ENCODE data around the gene OR2B6.
"Not testable (repeated sequence)": the region's sequence is repeated elsewhere in the genome, so short reads cannot be mapped to it uniquely, and the experiment has no call there.

OR2B6 gene

DNA sequence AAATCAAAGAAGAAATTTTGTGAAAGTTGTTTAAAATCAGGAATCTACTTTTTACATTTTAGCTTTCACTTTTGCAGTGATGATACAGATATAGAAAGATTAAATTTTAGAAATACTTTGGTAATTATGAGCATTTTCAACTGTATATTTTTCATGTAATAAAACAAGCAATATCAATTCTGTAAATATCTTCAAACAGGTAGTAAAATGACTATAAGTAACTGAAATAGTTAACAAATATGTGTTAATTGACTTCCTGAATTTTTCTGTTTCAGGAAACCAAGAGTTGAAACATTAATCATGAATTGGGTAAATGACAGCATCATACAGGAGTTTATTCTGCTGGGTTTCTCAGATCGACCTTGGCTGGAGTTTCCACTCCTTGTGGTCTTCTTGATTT, at the start of gene OR2B6:
TSS of gene OR2B6 (plus strand) at position 301 of the 400 bp plus-strand sequence. CDS start at position 301, 0 bp downstream.
- no peaks in the 10 kb centered on the region for H3K36me3 ChIP-seq (ENCODE audit: insufficient read depth, low read length)
- no peak within 1 kb of the TSS for H3K9ac ChIP-seq (ENCODE audit: low read depth, low read length)
- H3K9me3 ChIP-seq (ENCODE audit: control insufficient read depth, insufficient read depth, low read length), result no peaks in the 10 kb centered on the region
- no peaks in the 10 kb centered on the region for H3K4me1 ChIP-seq (ENCODE audit: insufficient read depth, low read length)

GRCh38 chr6:27908017-27908416, 49.0 kb upstream of the OR2B6 start:
- Histone ChIP-seq H3K4me1 (ENCODE audit: insufficient read depth, low read length) (no peaks in the 10 kb centered on the region), H3K36me3 (ENCODE audit: insufficient read depth, low read length) (no peaks in the 10 kb centered on the region), H3K9ac (ENCODE audit: low read depth, low read length) (no peak overlapping the region), H3K9me3 (ENCODE audit: control insufficient read depth, insufficient read depth, low read length) (no peaks in the 10 kb centered on the region)

DNA sequence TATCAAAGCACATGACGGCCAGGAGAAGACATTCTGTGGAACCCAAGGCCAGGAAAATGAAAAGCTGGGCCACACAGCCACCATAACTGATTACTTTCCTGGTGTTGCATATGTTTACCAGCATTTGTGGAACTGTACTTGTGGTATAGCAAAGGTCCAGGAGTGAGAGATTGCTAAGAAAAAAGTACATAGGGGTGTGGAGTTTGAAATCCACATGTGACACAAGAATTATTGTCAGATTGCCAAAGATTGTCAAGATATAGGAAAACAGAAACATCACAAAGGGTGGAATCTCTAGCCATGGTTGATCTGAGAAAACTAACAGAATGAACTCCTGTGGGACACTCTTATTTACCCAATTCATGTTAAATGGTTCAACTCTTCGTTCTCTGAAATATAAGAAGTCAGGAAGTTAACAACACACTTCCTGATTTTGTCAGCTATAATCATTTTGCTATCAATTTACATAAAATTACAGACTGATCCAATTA, 45.0 kb upstream of the OR2B6 start, which contains the start of gene OR2B2:
TSS of gene OR2B2 (minus strand) at position 441 of the 491 bp plus-strand sequence. CDS start at position 364, 77 bp downstream.
- no peaks in the 10 kb centered on the region for H3K9me3 ChIP-seq (ENCODE audit: control insufficient read depth, insufficient read depth, low read length)
- no peak within 1 kb of the TSS for H3K9ac ChIP-seq (ENCODE audit: low read depth, low read length)
- H3K36me3 ChIP-seq (ENCODE audit: insufficient read depth, low read length), result no peaks in the 10 kb centered on the region
- no peaks in the 10 kb centered on the region for H3K4me1 ChIP-seq (ENCODE audit: insufficient read depth, low read length)

GRCh38 chr6:27922949-27923348, 34.1 kb upstream of the OR2B6 start:
- Histone ChIP-seq H3K9ac (ENCODE audit: low read depth, low read length) (no peak overlapping the region), H3K36me3 (ENCODE audit: insufficient read depth, low read length) (no peaks in the 10 kb centered on the region), H3K9me3 (ENCODE audit: control insufficient read depth, insufficient read depth, low read length) (no peaks in the 10 kb centered on the region), H3K4me1 (ENCODE audit: insufficient read depth, low read length) (no peaks in the 10 kb centered on the region)

DNA sequence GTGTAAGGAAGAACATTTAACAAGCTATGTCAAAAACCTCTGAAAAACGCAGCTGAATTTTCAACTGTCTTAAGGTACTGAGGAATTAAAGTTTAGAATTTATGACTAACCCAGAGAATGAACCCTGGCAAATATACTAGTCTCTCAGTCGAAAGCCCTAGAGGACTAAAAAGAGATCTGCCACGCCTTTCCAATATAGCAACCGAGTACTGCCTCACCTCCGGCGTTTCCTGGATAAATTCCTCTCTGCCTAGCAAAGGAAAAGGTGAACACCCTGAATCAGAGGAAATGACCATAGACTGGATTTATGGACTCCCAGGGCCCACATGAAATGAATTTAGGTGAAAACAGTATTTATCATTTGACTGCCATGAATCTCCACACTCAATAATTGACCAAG, 32.9 kb upstream of the OR2B6 start:
- Histone ChIP-seq H3K9ac (ENCODE audit: low read depth, low read length) (no peak overlapping the region), H3K9me3 (ENCODE audit: control insufficient read depth, insufficient read depth, low read length) (no peaks in the 10 kb centered on the region), H3K36me3 (ENCODE audit: insufficient read depth, low read length) (no peaks in the 10 kb centered on the region), H3K4me1 (ENCODE audit: insufficient read depth, low read length) (no peaks in the 10 kb centered on the region)

- H3K36me3 ChIP-seq (ENCODE audit: insufficient read depth, low read length); H3K9me3 ChIP-seq (ENCODE audit: control insufficient read depth, insufficient read depth, low read length); H3K4me1 ChIP-seq (ENCODE audit: insufficient read depth, low read length); H3K9ac ChIP-seq (ENCODE audit: low read depth, low read length): not testable (repeated sequence)
Measured at GRCh38 chr6:27928041-27928440, 29.0 kb upstream of the OR2B6 start.

DNA sequence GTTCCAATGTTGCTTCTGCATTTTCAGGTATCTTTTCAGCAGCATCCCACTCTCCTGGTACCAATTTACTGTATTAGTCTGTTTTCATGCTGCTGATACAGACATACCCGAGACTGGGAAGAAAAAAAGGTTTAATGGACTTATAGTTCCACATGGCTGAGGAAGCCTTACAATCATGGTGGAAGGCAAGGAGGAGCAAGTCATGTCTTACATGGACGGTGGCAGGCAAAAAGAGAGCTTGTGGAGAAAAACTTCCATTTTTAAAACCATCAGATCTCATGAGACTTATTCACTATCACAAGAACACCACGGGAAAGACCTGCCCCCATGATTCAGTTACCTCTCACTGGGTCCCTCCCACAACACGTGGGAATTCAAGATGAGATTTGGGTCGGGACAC, 27.1 kb upstream of the OR2B6 start:
- H3K36me3 ChIP-seq (ENCODE audit: insufficient read depth, low read length); H3K4me1 ChIP-seq (ENCODE audit: insufficient read depth, low read length); H3K9me3 ChIP-seq (ENCODE audit: control insufficient read depth, insufficient read depth, low read length); H3K9ac ChIP-seq (ENCODE audit: low read depth, low read length): not testable (repeated sequence)

DNA sequence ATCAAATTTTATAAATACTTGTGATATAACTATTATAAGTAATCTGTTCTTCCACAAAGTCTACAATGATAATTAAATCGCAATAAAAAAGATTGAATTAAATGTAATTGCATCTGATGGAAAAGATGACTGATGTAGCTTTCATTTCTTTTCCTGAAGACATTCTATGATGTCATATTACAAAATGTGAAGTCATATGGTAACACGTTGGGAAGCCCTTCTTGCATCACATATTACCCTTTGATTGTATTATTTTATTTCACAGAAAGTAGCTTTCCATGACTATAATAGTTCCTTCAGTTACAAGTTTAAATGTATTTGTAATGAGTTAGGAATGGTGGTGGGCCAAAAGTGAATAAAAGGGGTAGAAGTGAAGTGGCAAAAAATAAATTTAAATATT, 25.8 kb upstream of the OR2B6 start:
- H3K36me3 ChIP-seq (ENCODE audit: insufficient read depth, low read length), result no peaks in the 10 kb centered on the region
- no peak overlapping the region for H3K9ac ChIP-seq (ENCODE audit: low read depth, low read length)
- no peaks in the 10 kb centered on the region for H3K4me1 ChIP-seq (ENCODE audit: insufficient read depth, low read length)
- H3K9me3 ChIP-seq (ENCODE audit: control insufficient read depth, insufficient read depth, low read length), result no peaks in the 10 kb centered on the region

DNA sequence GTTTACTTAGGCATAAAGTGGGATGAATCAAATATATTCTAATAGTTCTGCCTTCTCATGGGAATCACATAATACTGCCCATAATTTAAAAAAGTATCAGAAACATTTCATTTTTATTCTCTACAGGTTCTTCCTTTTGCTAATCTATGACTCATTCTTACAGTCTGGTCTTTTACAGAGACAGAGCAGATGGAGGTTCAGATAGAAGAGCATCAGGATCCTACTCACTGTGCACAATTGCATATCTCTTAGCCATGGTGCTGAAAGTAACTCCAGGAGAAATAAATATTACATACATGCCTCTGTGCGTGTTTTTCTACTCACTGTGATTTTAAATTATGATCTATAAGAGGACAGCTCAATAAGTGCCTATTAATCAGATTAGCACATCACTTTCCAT, 16.3 kb upstream of the OR2B6 start:
- H3K36me3 ChIP-seq (ENCODE audit: insufficient read depth, low read length), result no peaks in the 10 kb centered on the region
- no peaks in the 10 kb centered on the region for H3K9me3 ChIP-seq (ENCODE audit: control insufficient read depth, insufficient read depth, low read length)
- H3K4me1 ChIP-seq (ENCODE audit: insufficient read depth, low read length), result no peaks in the 10 kb centered on the region
- no peak overlapping the region for H3K9ac ChIP-seq (ENCODE audit: low read depth, low read length)

DNA sequence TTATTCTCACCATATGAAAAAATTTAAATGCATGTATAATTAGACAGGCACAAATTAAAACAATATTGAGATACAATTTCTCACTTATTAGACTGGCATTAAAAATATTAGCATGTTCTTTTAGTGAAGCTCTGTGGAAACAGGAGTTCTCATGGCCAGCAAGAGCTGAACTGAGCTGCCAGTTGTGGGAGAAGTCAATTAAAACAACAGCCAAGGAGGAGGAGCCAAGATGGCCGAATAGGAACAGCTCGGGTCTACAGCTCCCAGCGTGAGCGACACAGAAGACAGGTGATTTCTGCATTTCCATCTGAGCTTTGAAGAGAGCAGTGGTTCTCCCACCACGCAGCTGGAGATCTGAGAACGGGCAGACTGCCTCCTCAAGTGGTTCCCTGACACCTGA, 14.0 kb upstream of the OR2B6 start:
- not testable (repeated sequence) for H3K4me1 ChIP-seq (ENCODE audit: insufficient read depth, low read length)

DNA sequence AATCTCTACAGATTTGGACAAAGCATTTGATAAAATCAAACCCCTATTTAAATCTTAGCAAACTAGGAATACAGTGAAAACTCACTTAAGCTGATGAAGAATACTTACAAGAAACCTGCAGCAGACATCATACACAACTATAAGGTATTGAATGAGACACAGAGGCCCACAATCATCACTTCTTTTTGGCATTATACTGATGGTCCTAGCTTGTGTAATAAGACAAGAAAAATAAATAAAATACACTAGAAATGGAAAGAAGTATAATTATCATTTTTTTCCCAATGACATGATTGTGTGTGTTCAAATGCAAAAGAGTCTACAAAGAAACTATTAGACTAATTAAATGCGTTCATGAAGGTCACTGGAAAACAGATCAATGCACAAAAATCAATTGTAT, 8.8 kb upstream of the OR2B6 start:
- Histone ChIP-seq H3K36me3 (ENCODE audit: insufficient read depth, low read length) (no peaks in the 10 kb centered on the region), H3K9me3 (ENCODE audit: control insufficient read depth, insufficient read depth, low read length) (no peaks in the 10 kb centered on the region), H3K4me1 (ENCODE audit: insufficient read depth, low read length) (no peaks in the 10 kb centered on the region), H3K9ac (ENCODE audit: low read depth, low read length) (no peak overlapping the region)

More for the DNA sequence above, 14.0 kb upstream of the OR2B6 start:
- H3K36me3 ChIP-seq (ENCODE audit: insufficient read depth, low read length); H3K9me3 ChIP-seq (ENCODE audit: control insufficient read depth, insufficient read depth, low read length): not testable (repeated sequence)
- H3K9ac ChIP-seq (ENCODE audit: low read depth, low read length), result peak overlapping the region; percentile 11; the same call in 1 of the 2 replicates

- Histone ChIP-seq H3K36me3 (ENCODE audit: insufficient read depth, low read length) (no peaks in the 10 kb centered on the region), H3K9me3 (ENCODE audit: control insufficient read depth, insufficient read depth, low read length) (no peaks in the 10 kb centered on the region), H3K9ac (ENCODE audit: low read depth, low read length) (no peak overlapping the region), H3K4me1 (ENCODE audit: insufficient read depth, low read length) (no peaks in the 10 kb centered on the region)
Measured at GRCh38 chr6:27951040-27951439, 6.0 kb upstream of the OR2B6 start.

DNA sequence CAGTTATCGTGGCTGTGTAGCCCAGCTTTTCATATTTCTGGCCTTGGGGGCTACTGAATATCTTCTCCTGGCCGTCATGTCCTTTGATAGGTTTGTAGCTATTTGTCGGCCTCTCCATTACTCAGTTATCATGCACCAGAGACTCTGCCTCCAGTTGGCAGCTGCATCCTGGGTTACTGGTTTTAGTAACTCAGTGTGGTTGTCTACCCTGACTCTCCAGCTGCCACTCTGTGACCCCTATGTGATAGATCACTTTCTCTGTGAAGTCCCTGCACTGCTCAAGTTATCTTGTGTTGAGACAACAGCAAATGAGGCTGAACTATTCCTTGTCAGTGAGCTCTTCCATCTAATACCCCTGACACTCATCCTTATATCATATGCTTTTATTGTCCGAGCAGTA, 475 bp downstream of the OR2B6 start:
- H3K9me3 ChIP-seq (ENCODE audit: control insufficient read depth, insufficient read depth, low read length), result no peaks in the 10 kb centered on the region
- no peaks in the 10 kb centered on the region for H3K36me3 ChIP-seq (ENCODE audit: insufficient read depth, low read length)
- no peak overlapping the region for H3K9ac ChIP-seq (ENCODE audit: low read depth, low read length)
- H3K4me1 ChIP-seq (ENCODE audit: insufficient read depth, low read length), result no peaks in the 10 kb centered on the region

GRCh38 chr6:27962506-27962905, 5.5 kb downstream of the OR2B6 start:
- no peaks in the 10 kb centered on the region for H3K4me1 ChIP-seq (ENCODE audit: insufficient read depth, low read length)
- no peaks in the 10 kb centered on the region for H3K36me3 ChIP-seq (ENCODE audit: insufficient read depth, low read length)
- no peaks in the 10 kb centered on the region for H3K9me3 ChIP-seq (ENCODE audit: control insufficient read depth, insufficient read depth, low read length)
- H3K9ac ChIP-seq (ENCODE audit: low read depth, low read length), result no peak overlapping the region

DNA sequence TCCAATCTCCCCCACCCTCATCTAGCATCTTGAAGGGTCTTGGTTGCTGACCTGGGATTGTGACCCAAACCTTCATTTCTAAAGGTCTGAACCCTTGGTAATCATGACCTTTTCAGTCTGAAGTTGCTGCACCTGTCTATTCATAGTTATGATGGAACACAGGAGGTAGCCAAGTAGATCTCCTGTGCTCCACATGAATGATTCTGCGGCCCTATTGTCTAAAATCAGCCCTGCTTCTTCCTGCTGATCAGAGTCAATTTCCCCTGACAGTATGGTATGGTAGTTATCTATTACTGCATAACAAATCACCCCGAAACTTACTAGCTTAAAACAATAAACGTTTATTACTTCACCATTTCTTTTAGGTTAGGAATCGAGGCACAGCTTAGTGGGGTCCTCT, 9.0 kb downstream of the OR2B6 start:
- Histone ChIP-seq H3K36me3 (ENCODE audit: insufficient read depth, low read length) (no peaks in the 10 kb centered on the region), H3K4me1 (ENCODE audit: insufficient read depth, low read length) (no peaks in the 10 kb centered on the region), H3K9ac (ENCODE audit: low read depth, low read length) (no peak overlapping the region), H3K9me3 (ENCODE audit: control insufficient read depth, insufficient read depth, low read length) (no peaks in the 10 kb centered on the region)
